Colonic mucosa (tissue), 4 donors: ENCODE data around the gene GPS1. TPM values are rescaled to one million over a fixed set of nuclear protein-coding genes. Genes with fewer than 3 reads are reported as not detected.

Source experiments
- DNase-seq: peaks from one replicate; pipeline ENCODE4 v3.0.0-alpha.2; 2020
- H3K27ac ChIP-seq: fragments of 200-600 bp; one replicate; pipeline ENCODE4 v1.8.0; 2021
- H3K27me3 ChIP-seq: fragments of 200-600 bp; one replicate; pipeline ENCODE4 v1.8.0; 2021
- H3K36me3 ChIP-seq: fragments of 200-600 bp; one replicate; pipeline ENCODE4 v1.8.0; 2021
- H3K4me1 ChIP-seq: fragments of 200-600 bp; one replicate; pipeline ENCODE4 v1.8.0; 2021; ENCODE audit warnings: mild to moderate bottlenecking
- H3K4me3 ChIP-seq: fragments of 200-600 bp; one replicate; pipeline ENCODE4 v1.8.0; 2021
- H3K9ac ChIP-seq, 2 donors: one replicate each; pipeline ENCODE4 v1.7.0; 2013; ENCODE audit warnings: control low read depth in 2 of 2, low read depth in 2 of 2, low read length in 2 of 2
- H3K9me3 ChIP-seq: fragments of 200-600 bp; one replicate; pipeline ENCODE4 v1.8.0; 2021
- CTCF ChIP-seq: fragments of 200-600 bp; IDR thresholded peaks from one replicate; pipeline ENCODE4 v1.8.0; 2022; ENCODE audit warnings: antibody characterized with exemption, mild to moderate bottlenecking
- intact Hi-C: fragments of 100-400 bp; cut with DNase I; formaldehyde crosslinking; loops from one replicate; pipeline ENCODE4 v1.14.1; 2022
- total RNA-seq, 2 donors: library from RNA; stranded (reverse); fragmentation: NEBNext Ultra II Directional in 1 of 2; extraction: Animal tissue kit (Norgen Biotek cat#: 25700) in 1 of 2; gene quantifications; one replicate each; pipeline ENCODE4 v1.2.1, GENCODE V29; 2021
- donor health status: healthy.
- donor health status: DM: no; HTN: no; CAD: no.
- donor health status: DM: no; HTN: no; CAD: no.

Gene GPS1
- total RNA-seq, 2 donors from 2014 or later: 70.8 to 129 TPM

GRCh38 chr17:82031885-82032627 is 19.6 kb upstream of the GPS1 start:
- intact Hi-C loops: loop anchor here (2.0 to 10.0 kb wide), 2 partner anchors 117 to 293 kb away; no protein-coding TSS in a partner anchor
- H3K27me3 ChIP-seq: no peaks in the 10 kb centered on the region
- H3K9me3 ChIP-seq: no peaks in the 10 kb centered on the region
- peak; percentile 80 for DNase-seq
- no peak for TF ChIP-seq CTCF
- no peak overlapping the region for H3K27ac ChIP-seq
- peaks cover 16% of the 10 kb centered on the region for H3K4me1 ChIP-seq
- no peaks in the 10 kb centered on the region for H3K36me3 ChIP-seq
- peak overlapping the region in 1 of 2 donors; percentile 39 for H3K9ac ChIP-seq
- H3K4me3 ChIP-seq: peak overlapping the region; percentile 20

GRCh38 chr17:82033359-82034085 is 18.2 kb upstream of the GPS1 start:
- Histone ChIP-seq H3K9ac (no peak overlapping the region), H3K4me3 (no peak overlapping the region), H3K36me3 (no peaks in the 10 kb centered on the region), H3K9me3 (no peaks in the 10 kb centered on the region), H3K4me1 (peaks cover 19% of the 10 kb centered on the region), H3K27ac (no peak overlapping the region), H3K27me3 (no peaks in the 10 kb centered on the region)
- DNase-seq: no peak
- no peak for TF ChIP-seq CTCF
- intact Hi-C loops: loop anchor here (10.0 kb wide), 1 partner anchor 291 kb away; no protein-coding TSS in a partner anchor

GRCh38 chr17:82034371-82035011 is 17.2 kb upstream of the GPS1 start:
- H3K27me3 ChIP-seq: no peaks in the 10 kb centered on the region

GRCh38 chr17:82035488-82035887 is 16.2 kb upstream of the GPS1 start:
- H3K9me3 ChIP-seq: no peaks in the 10 kb centered on the region
- no peak overlapping the region for H3K9ac ChIP-seq
- no peaks in the 10 kb centered on the region for H3K36me3 ChIP-seq
- no peak overlapping the region for H3K27ac ChIP-seq
- no peaks in the 10 kb centered on the region for H3K27me3 ChIP-seq
- H3K4me1 ChIP-seq: peaks cover 13% of the 10 kb centered on the region
- no peak overlapping the region for H3K4me3 ChIP-seq
- TF ChIP-seq CTCF: no peak
- intact Hi-C loops: loop anchor here (10.0 kb wide), 1 partner anchor 289 kb away; no protein-coding TSS in a partner anchor
- no peak for DNase-seq

More at GRCh38 chr17:82034371-82035011, 17.2 kb upstream of the GPS1 start:
- TF ChIP-seq CTCF: no peak
- Histone ChIP-seq H3K4me3 (no peak overlapping the region), H3K4me1 (peaks cover 19% of the 10 kb centered on the region), H3K27ac (no peak overlapping the region), H3K36me3 (no peaks in the 10 kb centered on the region), H3K9ac (no peak overlapping the region), H3K9me3 (no peaks in the 10 kb centered on the region)
- no peak for DNase-seq
- intact Hi-C loops: loop anchor here (10.0 kb wide), 1 partner anchor 290 kb away; no protein-coding TSS in a partner anchor

- DNase-seq: no peak
- H3K36me3 ChIP-seq: no peaks in the 10 kb centered on the region
- H3K4me3 ChIP-seq: peak overlapping the region; percentile 83
- H3K27me3 ChIP-seq: no peaks in the 10 kb centered on the region
- no peaks in the 10 kb centered on the region for H3K9me3 ChIP-seq
- TF ChIP-seq CTCF: no peak
- H3K27ac ChIP-seq: no peak overlapping the region
- H3K9ac ChIP-seq: peak overlapping the region; percentile 67 to 86
- H3K4me1 ChIP-seq: peaks cover 13% of the 10 kb centered on the region
- intact Hi-C loops: loop anchor here (10.0 kb wide), 1 partner anchor 289 kb away; no protein-coding TSS in a partner anchor
Observed at GRCh38 chr17:82035956-82036633, 15.6 kb upstream of the GPS1 start.
